GM03348 (cell line): ENCODE results near the gene RMND5B.
"Not testable (repeated sequence)": the region's sequence is repeated elsewhere in the genome, so short reads cannot be mapped to it uniquely, and the experiment has no call there.

Experiments
- DNase-seq: peaks from one replicate; pipeline ENCODE4 v3.0.0; 2012; ENCODE audit warnings: low spot score

The RMND5B gene

GRCh38 chr5:178130576-178131445 is at the start of gene RMND5B:
TSS of gene RMND5B (plus strand) at chr5:178131014. CDS start at chr5:178138120, 7,106 bp downstream.
- peak; percentile 97 for DNase-seq

DNA sequence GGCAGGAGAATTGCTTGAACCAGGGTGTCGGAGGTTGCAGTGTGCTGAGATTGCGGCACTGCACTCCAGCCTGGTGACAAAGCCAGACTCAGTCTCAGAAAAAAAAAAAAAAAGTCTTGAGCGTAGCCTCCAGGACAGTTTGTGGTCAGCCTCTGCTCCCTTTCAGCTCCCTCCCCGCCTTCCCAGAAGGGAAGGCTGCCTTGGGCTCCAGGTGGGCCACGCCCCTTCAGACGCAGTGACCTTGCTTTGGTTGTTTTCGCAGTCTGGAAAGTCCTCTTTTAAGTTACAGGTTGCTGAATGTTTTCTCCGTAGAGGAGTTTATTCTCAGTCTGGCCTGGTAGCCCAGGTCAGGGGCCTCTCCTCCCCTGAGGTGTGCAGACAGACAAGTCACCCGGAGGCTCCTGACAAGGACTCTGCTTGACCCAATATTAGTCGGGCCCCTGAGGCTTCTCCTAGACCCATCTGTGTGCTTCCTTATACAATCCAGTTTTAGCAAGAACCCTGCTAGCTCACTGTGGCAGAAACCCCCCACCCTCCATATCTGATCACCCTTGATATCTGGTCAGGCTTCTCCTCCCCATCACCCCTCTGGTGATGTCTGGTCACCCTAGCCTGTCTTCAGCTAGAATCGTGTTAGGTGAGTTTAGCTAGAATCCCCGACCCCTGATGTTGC is 49.1 kb upstream of the RMND5B start:
- no peak for DNase-seq

GRCh38 chr5:178083922-178084321 is 46.9 kb upstream of the RMND5B start:
- no peak for DNase-seq

DNA sequence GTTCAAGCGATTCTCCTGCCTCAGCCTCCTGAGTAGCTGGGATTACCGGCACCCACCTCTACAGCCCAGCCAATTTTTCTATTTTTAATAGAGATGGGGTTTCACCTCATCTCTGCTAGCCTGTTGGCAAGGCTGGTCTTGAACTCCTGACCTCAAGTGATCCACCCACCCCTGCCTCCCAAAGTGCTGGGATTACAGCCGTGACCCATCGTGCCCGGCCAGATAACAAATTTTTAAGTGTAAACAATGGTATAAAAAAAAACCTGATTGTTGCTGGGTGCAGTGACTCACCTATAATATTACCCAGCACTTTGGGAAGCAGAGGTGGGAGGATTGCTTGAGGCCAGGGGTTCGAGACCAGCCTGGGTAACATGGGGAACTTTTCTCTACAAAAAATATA is 45.5 kb upstream of the RMND5B start:
- no peak for DNase-seq

DNA sequence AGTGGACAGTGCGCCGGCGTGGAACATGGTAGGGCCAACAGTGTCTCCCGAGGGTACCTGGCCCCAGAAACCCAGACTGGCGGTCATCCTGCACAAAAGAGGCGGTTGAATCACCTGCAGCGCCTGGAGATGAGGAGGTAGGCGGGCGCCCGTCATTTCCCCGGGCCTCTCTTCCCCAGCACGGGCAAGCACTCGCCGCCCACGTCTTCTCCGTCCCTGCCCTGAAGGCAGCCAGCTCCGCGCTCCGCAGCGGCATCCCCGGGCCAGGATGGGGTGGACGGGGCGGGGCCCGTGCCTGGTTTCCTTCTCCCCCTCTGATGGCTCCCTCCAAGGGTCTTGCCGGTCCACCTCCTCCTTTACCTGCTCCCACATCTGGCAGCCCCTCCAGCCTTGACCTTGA is 44.5 kb upstream of the RMND5B start:
- no peak for DNase-seq

- not testable (repeated sequence) for DNase-seq
These were observed 43.6 kb upstream of the RMND5B start for GRCh38 chr5:178087199-178087598.

DNA sequence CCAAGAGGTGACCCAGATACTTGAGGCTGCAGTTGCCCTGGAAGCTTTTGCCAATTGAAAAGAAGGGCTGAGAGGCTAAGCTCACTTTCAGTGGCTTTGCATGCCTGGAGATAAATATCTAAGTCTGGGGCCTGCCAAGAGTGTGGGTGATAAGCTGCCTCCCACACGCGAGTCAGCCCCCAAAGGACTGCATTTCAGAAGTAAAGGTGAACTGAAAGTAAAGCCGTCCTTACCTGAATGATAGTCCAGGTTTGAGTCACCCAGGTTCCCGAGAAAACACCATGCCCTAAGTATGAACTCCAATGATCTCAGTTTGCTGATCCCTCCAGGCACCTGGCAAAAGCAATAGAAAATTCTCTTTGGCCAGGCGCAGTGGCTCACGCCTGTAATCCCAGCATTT is 40.0 kb upstream of the RMND5B start:
- DNase-seq: no peak

DNA sequence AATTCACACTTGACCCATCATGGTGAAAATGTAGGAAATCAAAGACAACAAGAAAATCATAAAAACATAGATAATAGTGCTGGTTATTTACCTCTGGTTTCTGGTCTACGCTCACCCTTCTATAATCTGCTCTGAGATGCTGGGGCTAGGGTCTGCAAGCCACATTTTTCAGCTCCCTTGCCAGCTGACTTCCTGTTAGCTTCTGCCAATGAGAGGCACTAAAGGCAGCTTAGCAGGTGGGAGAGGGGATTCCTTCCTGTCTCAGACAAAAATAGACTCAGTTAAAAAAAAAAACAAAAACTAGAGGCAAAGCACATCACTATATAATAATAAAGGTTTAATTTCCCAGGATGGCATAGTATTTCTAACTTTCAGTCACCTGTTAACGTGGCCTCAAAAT is 37.7 kb upstream of the RMND5B start:
- DNase-seq: no peak

DNA sequence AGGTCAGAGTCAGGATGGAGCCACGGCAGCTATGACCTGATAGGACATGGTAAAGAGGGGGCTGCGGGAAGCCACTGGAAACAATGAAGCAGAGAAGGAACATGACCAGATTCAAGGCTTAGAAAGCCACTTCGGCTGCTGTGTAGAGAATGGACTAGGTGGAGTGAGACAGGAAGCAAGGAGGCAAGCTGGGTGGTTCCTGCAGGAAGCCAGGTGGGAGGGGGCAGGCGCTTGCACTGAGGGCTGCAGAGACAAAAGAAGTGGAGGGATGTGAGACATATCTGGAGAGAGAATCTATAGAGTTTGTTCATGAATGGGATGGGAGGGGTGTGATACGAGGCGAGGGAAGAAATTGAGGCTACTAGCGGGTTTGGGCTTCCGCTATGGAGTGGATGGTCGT is 36.5 kb upstream of the RMND5B start:
- no peak for DNase-seq

DNA sequence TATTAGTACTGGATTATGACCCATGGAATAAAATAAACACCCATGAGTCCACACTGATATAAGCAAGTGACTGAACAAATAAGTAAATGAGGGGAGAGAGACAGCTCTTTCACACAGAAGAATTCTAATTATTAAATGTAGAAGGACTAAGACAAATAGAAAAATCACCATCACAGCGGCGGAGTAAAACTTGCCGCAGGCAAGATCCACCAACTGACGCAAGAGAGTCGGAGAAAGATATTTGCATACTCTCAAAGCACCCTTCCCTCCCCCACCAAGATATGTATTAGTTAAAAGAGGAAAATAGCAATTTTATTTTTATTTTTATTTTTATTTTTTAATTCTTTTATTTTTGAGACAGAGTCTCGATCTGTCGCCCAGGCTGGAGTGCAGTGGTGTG is 32.1 kb upstream of the RMND5B start:
- DNase-seq: no peak

GRCh38 chr5:178103612-178104011 is 27.2 kb upstream of the RMND5B start:
- no peak for DNase-seq

GRCh38 chr5:178104492-178104891 is 26.3 kb upstream of the RMND5B start:
- no peak for DNase-seq

DNA sequence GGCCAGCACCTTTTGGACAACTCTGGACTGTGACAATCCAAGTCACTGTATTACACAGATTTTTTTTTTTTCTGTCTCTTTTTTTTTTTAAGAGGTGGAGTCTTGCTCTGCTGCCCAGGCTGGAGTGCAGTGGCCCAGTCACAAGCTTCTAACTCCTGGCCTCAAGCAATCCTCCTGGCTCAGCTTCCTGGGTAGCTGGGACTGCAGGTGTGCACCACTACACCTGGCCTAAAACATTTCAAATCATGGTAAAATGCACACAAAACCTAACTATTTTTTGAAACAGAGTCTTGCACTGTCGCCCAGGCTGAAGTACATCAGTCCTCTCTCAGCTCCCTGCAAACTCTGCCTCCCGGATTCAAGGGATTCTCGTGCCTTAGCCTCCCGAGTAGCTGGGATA is 24.7 kb upstream of the RMND5B start:
- no peak for DNase-seq

DNA sequence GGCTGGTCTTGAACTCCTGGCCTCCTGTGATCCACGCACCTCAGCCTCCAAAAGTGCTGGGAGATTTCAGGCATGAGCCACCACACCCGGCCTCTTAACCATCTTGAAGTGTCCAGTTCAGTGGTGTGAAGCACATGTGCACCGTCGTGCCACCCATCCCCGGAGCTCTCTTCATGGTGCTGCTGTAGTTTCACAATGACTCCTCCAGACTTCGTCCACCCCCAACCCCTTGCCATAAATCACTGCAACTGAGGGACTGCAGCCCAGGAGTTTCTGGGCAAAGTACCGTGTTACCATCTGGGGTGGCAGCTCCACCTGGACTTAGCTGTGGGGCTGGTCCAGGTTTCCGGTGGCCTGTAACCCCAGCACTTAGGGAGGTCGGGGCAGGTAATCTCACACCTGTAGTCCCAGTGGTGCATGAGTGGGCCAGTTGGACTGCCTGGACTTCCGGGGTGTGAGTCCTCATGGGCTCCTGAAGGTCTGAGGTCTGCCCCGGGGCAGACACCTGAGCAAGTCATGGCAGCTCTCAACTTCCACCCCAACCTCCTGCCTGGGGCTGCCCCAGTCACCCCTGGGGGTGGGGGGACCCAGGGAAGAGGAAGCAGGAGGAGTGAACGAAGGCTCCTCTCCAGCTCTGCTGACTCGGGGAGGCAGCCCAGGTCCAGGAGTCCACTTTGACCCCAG is 24.1 kb upstream of the RMND5B start:
- DNase-seq: no peak

GRCh38 chr5:178107756-178108310 is 23.0 kb upstream of the RMND5B start:
- no peak for DNase-seq

GRCh38 chr5:178108446-178108845 is 22.4 kb upstream of the RMND5B start:
- no peak for DNase-seq

- no peak for DNase-seq
These were observed 21.8 kb upstream of the RMND5B start for GRCh38 chr5:178108966-178109365.

- DNase-seq: no peak
These were observed 20.3 kb upstream of the RMND5B start for GRCh38 chr5:178110511-178110910.

GRCh38 chr5:178111925-178112324 is 18.9 kb upstream of the RMND5B start:
- DNase-seq: peak; percentile 75

DNA sequence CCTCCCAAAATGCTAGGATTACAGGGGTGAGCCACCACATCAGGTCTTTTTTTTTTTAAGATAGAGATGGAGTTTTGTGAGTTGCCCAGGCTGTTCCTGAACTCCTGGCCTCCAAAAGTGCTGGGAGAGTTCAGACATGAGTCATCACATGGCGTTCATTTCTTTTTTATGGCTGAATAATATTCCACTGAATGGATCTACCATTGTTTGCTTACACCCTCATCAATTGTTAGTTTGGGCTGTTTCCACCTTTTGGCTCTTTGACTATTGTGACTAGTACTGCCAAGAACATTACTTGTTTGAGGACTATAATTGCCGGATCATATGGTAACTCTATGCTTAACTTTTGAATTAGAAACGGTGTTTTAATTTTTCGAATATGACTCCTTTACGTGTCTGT is 18.3 kb upstream of the RMND5B start:
- DNase-seq: no peak

DNA sequence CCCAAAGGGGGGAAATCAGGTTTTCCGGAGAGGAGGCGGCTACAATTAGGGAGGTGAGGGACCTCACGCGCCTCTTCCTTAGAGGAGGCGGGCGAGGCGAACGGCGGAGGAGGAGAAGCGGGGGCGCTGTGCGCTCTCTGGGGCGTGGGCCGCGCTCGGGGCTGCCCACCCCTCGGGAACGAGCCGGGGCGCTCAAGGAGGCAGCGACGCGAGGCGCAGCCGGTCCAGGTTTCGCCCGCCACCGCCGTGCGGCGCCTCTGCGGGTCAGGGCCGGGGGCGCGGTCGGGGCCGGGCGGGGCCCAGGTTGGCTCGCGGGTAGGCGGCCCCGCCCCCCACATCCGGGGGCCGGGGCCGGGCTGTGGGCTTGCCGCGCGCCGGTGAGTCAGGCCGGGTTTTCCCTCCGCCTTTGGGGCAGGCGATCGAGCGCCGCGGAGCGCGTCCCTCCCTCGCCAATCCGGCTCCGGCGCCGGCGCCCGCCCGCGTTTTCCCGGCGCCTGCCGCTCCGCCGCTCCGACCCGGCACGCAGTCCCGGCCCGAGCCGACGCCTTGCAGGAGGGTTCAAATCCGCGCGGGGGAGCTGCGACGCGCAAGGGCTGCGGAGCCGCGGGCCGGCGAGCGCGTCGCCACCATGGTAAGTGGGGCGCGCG is 17.6 kb upstream of the RMND5B start, which contains the start of gene N4BP3:
N4BP3 (plus strand) TSS at position 392 of the 647 bp plus-strand sequence. CDS start 6,052 bp downstream, outside the sequence.
- DNase-seq: peak; percentile 81

- DNase-seq: no peak
These were observed 16.9 kb upstream of the RMND5B start for GRCh38 chr5:178113841-178114324.
